SU-DHL-6 (cell line): ENCODE data around the gene GNG7.

Experiments
- CTCF ChIP-seq: fragments of 200-600 bp; sonication (generic); IDR thresholded peaks from one replicate; pipeline ENCODE4 v1.5.1; 2017; ENCODE audit warnings: antibody characterized with exemption, mild to moderate bottlenecking, low read length, moderate library complexity; ENCODE audit not compliant: insufficient read depth, poor library complexity, severe bottlenecking
- EZH2phosphoT487 ChIP-seq: fragments of 200-600 bp; sonication (generic), shearing (Covaris generic); conservative IDR thresholded peaks from 2 replicates; pipeline ENCODE4 v1.6.1; 2018; ENCODE audit warnings: mild to moderate bottlenecking, antibody characterized with exemption, low read length, moderate library complexity, mixed read lengths

GRCh38 chr19:2666344-2666994, 36.0 kb downstream of the GNG7 start:
- no peak for TF ChIP-seq CTCF
- no peak for TF ChIP-seq EZH2phosphoT487
